Brain microvascular endothelial cell (primary cell): ENCODE data around the gene SLC38A8.

ENCODE experiments used
- DNase-seq: peaks from one replicate; pipeline ENCODE4 v3.0.0-alpha.2; 2020
- H3K27ac ChIP-seq: fragments of 250-450 bp; sonication (Bioruptor Pico); 2 replicates; pipeline ENCODE4 v1.5.1; 2020; ENCODE audit warnings: mild to moderate bottlenecking, moderate library complexity
- H3K27me3 ChIP-seq: fragments of 250-450 bp; sonication (Bioruptor Pico); replicated peaks from 2 replicates; pipeline ENCODE4 v1.5.1; 2020; ENCODE audit warnings: mild to moderate bottlenecking
- H3K36me3 ChIP-seq: fragments of 250-450 bp; sonication (Bioruptor Pico); replicated peaks from 2 replicates; pipeline ENCODE4 v1.5.1; 2020; ENCODE audit warnings: mild to moderate bottlenecking
- H3K4me3 ChIP-seq: 2 replicates; pipeline ENCODE4 v1.5.1; 2011; ENCODE audit warnings: low read depth, mild to moderate bottlenecking, control low read depth, low read length, moderate library complexity
- in situ Hi-C: cut with HindIII; loops from 2 replicates; pipeline ENCODE4 v1.10.0; 2017; ENCODE audit warnings: low sequenced_read_pairs, low pct_ligation_motif_present
- TF ChIP-seq, protein P1 (sequence below): IDR thresholded peaks from 2 replicates; pipeline ENCODE4 v1.5.1; 2011; ENCODE audit warnings: low read depth, mild to moderate bottlenecking, moderate library complexity, low read length, control low read depth, inconsistent platforms; ENCODE audit errors: missing control alignments

The SLC38A8 gene

DNA sequence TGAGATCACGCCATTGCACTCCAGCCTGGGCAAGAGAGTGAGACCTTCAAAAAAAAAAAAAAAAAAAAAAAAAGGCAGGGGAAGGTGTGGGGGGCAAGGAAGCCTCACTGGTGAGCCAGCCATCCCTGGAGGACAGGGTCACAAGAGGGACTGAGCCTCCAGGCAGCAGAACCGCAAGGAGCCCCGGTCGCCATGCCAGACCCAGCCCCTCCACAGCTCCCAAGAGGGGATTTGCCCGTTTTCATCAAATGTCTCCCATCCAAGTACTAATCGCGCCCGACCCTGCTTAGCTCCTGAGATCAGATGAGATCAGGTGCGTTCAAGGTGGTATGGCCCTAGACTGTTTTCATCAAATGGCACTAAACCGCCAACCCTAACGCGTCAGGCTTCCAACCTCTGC, 2.9 kb downstream of the SLC38A8 start:
- TF ChIP-seq, protein P1, sequence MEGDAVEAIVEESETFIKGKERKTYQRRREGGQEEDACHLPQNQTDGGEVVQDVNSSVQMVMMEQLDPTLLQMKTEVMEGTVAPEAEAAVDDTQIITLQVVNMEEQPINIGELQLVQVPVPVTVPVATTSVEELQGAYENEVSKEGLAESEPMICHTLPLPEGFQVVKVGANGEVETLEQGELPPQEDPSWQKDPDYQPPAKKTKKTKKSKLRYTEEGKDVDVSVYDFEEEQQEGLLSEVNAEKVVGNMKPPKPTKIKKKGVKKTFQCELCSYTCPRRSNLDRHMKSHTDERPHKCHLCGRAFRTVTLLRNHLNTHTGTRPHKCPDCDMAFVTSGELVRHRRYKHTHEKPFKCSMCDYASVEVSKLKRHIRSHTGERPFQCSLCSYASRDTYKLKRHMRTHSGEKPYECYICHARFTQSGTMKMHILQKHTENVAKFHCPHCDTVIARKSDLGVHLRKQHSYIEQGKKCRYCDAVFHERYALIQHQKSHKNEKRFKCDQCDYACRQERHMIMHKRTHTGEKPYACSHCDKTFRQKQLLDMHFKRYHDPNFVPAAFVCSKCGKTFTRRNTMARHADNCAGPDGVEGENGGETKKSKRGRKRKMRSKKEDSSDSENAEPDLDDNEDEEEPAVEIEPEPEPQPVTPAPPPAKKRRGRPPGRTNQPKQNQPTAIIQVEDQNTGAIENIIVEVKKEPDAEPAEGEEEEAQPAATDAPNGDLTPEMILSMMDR = no peak
- in situ Hi-C loops = no loop called here

DNA sequence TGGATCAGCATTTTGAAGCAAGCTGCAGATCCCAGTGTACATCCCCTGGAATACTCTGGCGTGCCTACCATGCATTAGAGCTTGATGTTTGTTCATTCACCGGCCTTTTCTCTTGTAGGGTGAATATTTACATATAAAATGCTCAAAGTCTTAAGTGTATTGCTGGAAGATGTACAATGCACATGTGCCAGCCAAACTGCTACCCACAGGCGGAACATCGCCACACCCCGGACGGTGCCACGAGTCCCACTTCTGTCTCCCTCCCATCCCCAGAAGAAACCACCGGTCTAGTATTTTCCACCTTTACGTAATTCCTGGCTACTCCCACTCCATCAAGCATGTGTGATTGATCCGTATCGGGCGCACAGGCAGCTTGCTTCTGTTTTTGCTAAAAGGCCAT, 4.1 kb downstream of the SLC38A8 start:
- Histone ChIP-seq H3K4me3 (no peak overlapping the region), H3K27me3 (peaks cover 22% of the 10 kb centered on the region), H3K36me3 (no peaks in the 10 kb centered on the region), H3K27ac (no peak overlapping the region)
- DNase-seq = no peak
- TF ChIP-seq, protein P1 = no peak
- in situ Hi-C loops = no loop called here

More for the DNA sequence above, 2.9 kb downstream of the SLC38A8 start:
- Histone ChIP-seq H3K27me3 (peaks cover 29% of the 10 kb centered on the region), H3K36me3 (no peaks in the 10 kb centered on the region), H3K27ac (no peak overlapping the region), H3K4me3 (no peak overlapping the region)
- DNase-seq = no peak

DNA sequence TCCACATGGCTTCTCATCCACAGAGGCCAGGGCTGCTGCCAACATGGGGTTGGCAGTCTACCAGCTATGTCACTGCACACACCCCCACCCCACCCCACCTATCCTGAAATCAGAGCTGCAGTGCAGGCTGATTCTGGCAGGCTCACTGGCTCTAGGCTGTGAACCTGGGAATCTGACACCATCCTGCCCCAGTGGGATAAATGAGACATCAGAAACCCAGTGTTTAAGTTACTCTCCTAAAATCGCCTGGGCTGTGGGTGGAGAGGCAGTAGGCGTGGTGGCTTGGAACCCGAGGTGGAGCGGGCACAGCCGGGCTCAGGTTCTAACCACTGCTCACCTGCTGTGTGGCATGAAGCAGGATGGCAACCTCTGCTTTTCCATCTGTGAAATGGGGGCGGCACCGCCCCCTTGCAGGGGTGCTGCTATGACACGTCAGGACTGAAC, 5.6 kb downstream of the SLC38A8 start:
- no peak overlapping the region for H3K4me3 ChIP-seq
- no peak for DNase-seq
- H3K36me3 ChIP-seq = no peaks in the 10 kb centered on the region
- TF ChIP-seq, protein P1 = no peak
- H3K27me3 ChIP-seq = peaks cover 19% of the 10 kb centered on the region
- in situ Hi-C loops = no loop called here
- H3K27ac ChIP-seq = no peak overlapping the region

GRCh38 chr16:84036131-84036530, 6.5 kb downstream of the SLC38A8 start:
- peaks cover 15% of the 10 kb centered on the region for H3K27me3 ChIP-seq
- in situ Hi-C loops = no loop called here
- H3K27ac ChIP-seq = no peak overlapping the region
- DNase-seq = no peak
- TF ChIP-seq, protein P1 = no peak
- H3K4me3 ChIP-seq = no peak overlapping the region
- H3K36me3 ChIP-seq = no peaks in the 10 kb centered on the region

DNA sequence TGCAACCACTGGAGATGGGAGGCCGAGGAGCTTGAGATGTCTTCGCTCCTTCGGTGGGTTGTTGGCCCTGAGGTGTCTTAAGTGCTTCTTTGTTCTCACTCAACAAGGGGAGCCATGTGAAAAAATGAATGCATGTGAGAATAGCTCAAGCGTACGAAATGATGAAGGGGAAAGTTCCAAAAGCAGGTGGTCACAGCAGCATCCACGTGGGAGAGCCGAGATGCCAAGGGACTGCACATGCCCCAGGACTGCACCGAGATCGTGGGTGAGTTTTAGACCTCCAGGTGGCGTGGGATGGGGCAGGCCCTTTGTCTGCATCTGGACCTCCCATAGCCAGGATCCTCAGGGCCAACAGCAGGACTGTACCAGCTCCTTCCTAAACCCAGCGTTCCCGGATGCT, 8.1 kb downstream of the SLC38A8 start:
- no peaks in the 10 kb centered on the region for H3K27me3 ChIP-seq
- in situ Hi-C loops = no loop called here

More for the DNA sequence above, 8.1 kb downstream of the SLC38A8 start:
- H3K36me3 ChIP-seq = no peaks in the 10 kb centered on the region
- H3K27ac ChIP-seq = no peak overlapping the region
- H3K4me3 ChIP-seq = no peak overlapping the region
- TF ChIP-seq, protein P1 = no peak
- DNase-seq = no peak
